Trophoblast cell (in vitro differentiated cells and primary cell): ENCODE data around the gene ABCA3.
"Not testable (repeated sequence)": the region's sequence is repeated elsewhere in the genome, so short reads cannot be mapped to it uniquely, and the experiment has no call there.

Experiments used
- DNase-seq, 2 donors: peaks; one replicate each; pipeline ENCODE4 v3.0.0-alpha.2; 2016
- H2AFZ ChIP-seq: 2 replicates; pipeline ENCODE4 v1.6.1; 2013; ENCODE audit warnings: low read length, moderate library complexity, mild to moderate bottlenecking; ENCODE audit not compliant: insufficient read depth, poor library complexity
- H2AK5ac ChIP-seq: 2 replicates; pipeline ENCODE4 v1.6.1; 2013; ENCODE audit warnings: mild to moderate bottlenecking, low read length
- H2BK120ac ChIP-seq: 2 replicates; pipeline ENCODE4 v1.6.1; 2013; ENCODE audit warnings: low read length, mild to moderate bottlenecking, moderate library complexity; ENCODE audit not compliant: insufficient read depth, poor library complexity
- H2BK12ac ChIP-seq: 2 replicates; pipeline ENCODE4 v1.6.1; 2013; ENCODE audit warnings: mild to moderate bottlenecking, low read length, moderate library complexity
- H2BK5ac ChIP-seq: 2 replicates; pipeline ENCODE4 v1.6.1; 2013; ENCODE audit warnings: low read length, low read depth, moderate library complexity, mild to moderate bottlenecking; ENCODE audit not compliant: poor library complexity
- H3K14ac ChIP-seq: 2 replicates; pipeline ENCODE4 v1.6.1; 2013; ENCODE audit warnings: mild to moderate bottlenecking, low read length
- H3K18ac ChIP-seq: 2 replicates; pipeline ENCODE4 v1.6.1; 2013; ENCODE audit warnings: mild to moderate bottlenecking, low read length
- H3K23ac ChIP-seq: 2 replicates; pipeline ENCODE4 v1.6.1; 2013; ENCODE audit warnings: low read length
- H3K27ac ChIP-seq: 2 replicates; pipeline ENCODE4 v1.5.1; 2013; ENCODE audit warnings: low read depth, mild to moderate bottlenecking, inconsistent platforms, low read length, moderate library complexity
- H3K27me3 ChIP-seq: 2 replicates; pipeline ENCODE4 v1.6.1; 2013; ENCODE audit warnings: inconsistent platforms, mild to moderate bottlenecking, low read length, moderate library complexity; ENCODE audit not compliant: insufficient read depth
- H3K36me3 ChIP-seq, 2 experiments: 1 replicate in 1 of 2; 2 replicates in 1 of 2; pipeline ENCODE4 v1.6.1; 2013; ENCODE audit warnings: low read length in 2 of 2, mild to moderate bottlenecking in 2 of 2, moderate library complexity in 1 of 2; ENCODE audit not compliant: insufficient read depth in 2 of 2, control insufficient read depth in 1 of 2
- H3K4ac ChIP-seq: 2 replicates; pipeline ENCODE4 v1.6.1; 2013; ENCODE audit warnings: low read depth, mild to moderate bottlenecking, low read length, moderate library complexity
- H3K4me1 ChIP-seq, 2 experiments: 1 replicate in 1 of 2; 2 replicates in 1 of 2; pipeline ENCODE4 v1.6.1; 2013; ENCODE audit warnings: low read length in 2 of 2, mild to moderate bottlenecking in 2 of 2, moderate library complexity in 1 of 2; ENCODE audit not compliant: insufficient read depth in 2 of 2, control insufficient read depth in 1 of 2
- H3K4me2 ChIP-seq: 2 replicates; pipeline ENCODE4 v1.6.1; 2013; ENCODE audit warnings: inconsistent platforms, mild to moderate bottlenecking, low read length, moderate library complexity
- H3K4me3 ChIP-seq: 2 replicates; pipeline ENCODE4 v1.5.1; 2013; ENCODE audit warnings: mild to moderate bottlenecking, low read depth, low read length, inconsistent platforms
- H3K79me1 ChIP-seq: one replicate; pipeline ENCODE4 v1.6.1; 2013; ENCODE audit warnings: low read length
- H3K79me2 ChIP-seq: 2 replicates; pipeline ENCODE4 v1.6.1; 2013; ENCODE audit warnings: low read length, mild to moderate bottlenecking; ENCODE audit not compliant: control insufficient read depth, insufficient read depth, poor library complexity
- H3K9ac ChIP-seq: 2 replicates; pipeline ENCODE4 v1.6.1; 2013; ENCODE audit warnings: mild to moderate bottlenecking, low read length
- H3K9me3 ChIP-seq: 2 replicates; pipeline ENCODE4 v1.6.1; 2013; ENCODE audit warnings: low read depth, mild to moderate bottlenecking, control low read depth, inconsistent platforms, low read length; ENCODE audit not compliant: insufficient read depth
- H4K12ac ChIP-seq: 2 replicates; pipeline ENCODE4 v1.6.1; 2013; ENCODE audit warnings: low read depth, mild to moderate bottlenecking, low read length, moderate library complexity
- H4K8ac ChIP-seq: 2 replicates; pipeline ENCODE4 v1.6.1; 2013; ENCODE audit warnings: low read depth, mild to moderate bottlenecking, low read length, moderate library complexity
- H4K91ac ChIP-seq: one replicate; pipeline ENCODE4 v1.6.1; 2013; ENCODE audit warnings: low read depth, mild to moderate bottlenecking, low read length, moderate library complexity
- WGBS: extraction: QIAGEN DNeasy Blood & Tissue Kit; methylation state at CpG from one replicate; pipeline ENCODE4 v1.1.7; 2013; ENCODE audit warnings: missing lambda C conversion rate; ENCODE audit not compliant: insufficient read length, insufficient coverage; ENCODE audit errors: extremely low coverage; 5-methylcytosine and 5-hydroxymethylcytosine counted together

Gene ABCA3

DNA sequence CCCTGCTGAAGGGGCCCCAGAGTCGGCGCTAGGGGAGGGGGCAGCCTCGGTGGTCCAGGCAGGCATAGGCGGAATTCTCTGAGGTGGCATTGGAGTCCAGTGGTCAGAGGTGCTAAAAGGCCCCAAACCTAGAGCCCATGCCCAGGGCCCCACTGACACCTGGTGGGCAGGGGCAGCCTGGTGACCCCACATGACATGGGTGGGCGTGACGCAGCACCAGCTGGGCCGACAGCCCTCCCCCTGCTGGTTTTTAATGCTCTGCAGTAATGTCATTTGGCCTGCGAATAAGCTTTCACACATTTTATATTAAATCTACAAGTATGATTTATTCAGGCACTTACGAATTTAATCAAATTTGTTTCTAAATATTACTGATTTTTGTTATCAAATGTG, 70.5 kb downstream of the ABCA3 start:
- H4K12ac ChIP-seq, result no peak overlapping the region
- no peak overlapping the region for H2BK12ac ChIP-seq
- no peak overlapping the region for H4K8ac ChIP-seq
- H2BK5ac ChIP-seq, result no peak overlapping the region
- DNase-seq, result no peak
- no peak overlapping the region for H3K27ac ChIP-seq
- no peak overlapping the region for H2BK120ac ChIP-seq
- H3K4ac ChIP-seq, result no peak overlapping the region
- no peaks in the 10 kb centered on the region for H3K9me3 ChIP-seq
- WGBS, result no CpG with 5 or more reads among the region's 9 CpGs
- peaks cover 15% of the 10 kb centered on the region for H3K79me1 ChIP-seq
- H3K4me3 ChIP-seq, result no peak overlapping the region
- no peaks in the 10 kb centered on the region for H3K27me3 ChIP-seq
- no peak overlapping the region for H3K14ac ChIP-seq
- H4K91ac ChIP-seq, result no peak overlapping the region
- H3K4me2 ChIP-seq, result no peak overlapping the region
- no peak overlapping the region for H2AFZ ChIP-seq
- peaks cover 24% of the 10 kb centered on the region for H3K79me2 ChIP-seq
- peaks cover 3 to 9% of the 10 kb centered on the region in 2 experiments for H3K4me1 ChIP-seq
- no peak overlapping the region for H3K18ac ChIP-seq
- H3K23ac ChIP-seq, result no peak overlapping the region
- H3K36me3 ChIP-seq, result peaks cover 2 to 8% of the 10 kb centered on the region in 2 experiments
- H2AK5ac ChIP-seq, result no peak overlapping the region
- H3K9ac ChIP-seq, result no peak overlapping the region

DNA sequence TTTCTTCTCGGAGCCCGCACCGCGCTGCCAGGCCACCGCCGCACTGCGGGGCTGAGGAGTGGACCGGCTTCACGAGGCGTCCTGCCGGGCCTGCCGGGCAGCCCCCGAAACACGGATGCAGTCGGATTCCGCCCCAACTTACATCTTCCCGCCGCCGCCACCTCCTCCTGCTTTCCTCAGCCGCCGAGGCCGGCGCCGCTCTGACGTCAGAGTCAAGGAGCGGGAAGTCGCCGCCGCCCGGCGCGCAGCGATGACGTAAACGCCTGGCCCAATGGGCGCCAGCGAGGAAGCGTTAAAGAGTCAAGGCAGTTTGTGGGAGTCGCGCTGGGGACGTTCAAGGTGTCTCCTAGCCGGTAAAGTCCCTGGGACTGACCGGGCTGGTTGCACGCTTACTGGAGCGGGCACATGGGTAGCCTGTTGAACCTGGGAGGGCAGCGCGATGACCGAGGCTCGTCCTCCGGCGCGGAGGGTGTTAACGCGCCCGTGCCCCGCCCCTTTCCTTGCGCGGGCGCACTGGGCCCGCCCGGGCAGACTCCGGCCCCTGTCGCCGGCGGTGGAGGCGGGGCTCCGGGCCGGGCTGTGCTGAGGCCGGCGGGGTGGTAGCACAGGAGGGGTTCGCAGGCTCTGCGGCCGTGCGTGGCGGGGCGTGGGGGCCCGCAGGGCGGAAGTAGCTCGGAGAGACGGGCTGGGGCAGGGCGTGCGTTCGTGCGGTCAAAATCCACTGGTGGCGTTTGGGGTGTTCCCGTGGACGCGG, 72.4 kb downstream of the ABCA3 start, which contains the start of gene RNPS1:
RNPS1 (minus strand) TSS at position 214 of the 754 bp plus-strand sequence. CDS start 3,483 bp downstream, outside the sequence.
- Histone ChIP-seq H3K36me3 (peaks cover 16 to 20% of the 10 kb centered on the region in 2 experiments), H3K9me3 (no peaks in the 10 kb centered on the region), H3K27me3 (no peaks in the 10 kb centered on the region), H2BK120ac (peak within 1 kb of the TSS; percentile 94), H2AK5ac (peak within 1 kb of the TSS; percentile 95), H4K12ac (peak within 1 kb of the TSS; percentile 78), H3K23ac (no peak within 1 kb of the TSS), H2BK5ac (peak within 1 kb of the TSS; percentile 97), H3K14ac (peak within 1 kb of the TSS; percentile 95), H3K9ac (peak within 1 kb of the TSS; percentile 97), H3K27ac (peak within 1 kb of the TSS; percentile 96), H3K4me2 (peak within 1 kb of the TSS; percentile 100), H3K79me1 (peaks cover 15% of the 10 kb centered on the region), H3K4me1 (peaks cover 3 to 9% of the 10 kb centered on the region in 2 experiments), H3K79me2 (peaks cover 32% of the 10 kb centered on the region), H3K4ac (peak within 1 kb of the TSS; percentile 97), H4K8ac (peak within 1 kb of the TSS; percentile 95), H3K4me3 (peak within 1 kb of the TSS; percentile 88), H2AFZ (peak within 1 kb of the TSS; percentile 93), H3K18ac (peak within 1 kb of the TSS; percentile 95), H4K91ac (peak within 1 kb of the TSS; percentile 93), H2BK12ac (peak within 1 kb of the TSS; percentile 11)
- peak; percentile 95 to 99 for DNase-seq
- no CpG with 5 or more reads among the region's 88 CpGs for WGBS

DNA sequence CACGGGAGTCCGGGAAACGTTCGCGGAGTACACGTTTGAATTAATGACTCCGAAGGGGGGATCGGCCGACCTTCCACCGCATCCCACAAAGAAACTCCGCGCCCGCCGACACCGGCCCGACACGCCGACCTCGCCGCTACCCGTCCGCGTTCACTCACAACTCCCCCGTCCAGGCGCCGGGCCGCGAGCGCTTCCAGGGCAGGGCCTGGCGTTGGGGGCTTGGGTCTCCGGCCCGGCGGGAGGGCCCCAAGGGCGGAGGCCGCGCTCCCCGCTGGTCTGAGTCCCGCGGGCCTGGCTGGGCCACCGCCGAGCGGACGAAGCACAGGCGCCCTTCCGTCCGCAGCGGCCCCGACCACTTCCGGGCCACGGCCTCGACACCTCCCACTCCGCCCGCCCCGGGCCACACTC, 73.0 kb downstream of the ABCA3 start:
- Histone ChIP-seq H3K14ac (peak overlapping the region; percentile 95), H3K4me3 (peak overlapping the region; percentile 88), H4K91ac (peak overlapping the region; percentile 93), H2AFZ (peak overlapping the region; percentile 74), H3K79me2 (peaks cover 32% of the 10 kb centered on the region), H2AK5ac (peak overlapping the region; percentile 95), H3K4me2 (peak overlapping the region; percentile 100), H3K18ac (peak overlapping the region; percentile 95), H3K36me3 (peaks cover 20 to 26% of the 10 kb centered on the region in 2 experiments), H4K12ac (peak overlapping the region; percentile 67), H3K79me1 (peaks cover 15% of the 10 kb centered on the region), H2BK5ac (peak overlapping the region; percentile 97), H3K9ac (peak overlapping the region; percentile 83), H2BK120ac (peak overlapping the region; percentile 94), H4K8ac (peak overlapping the region; percentile 88), H3K4ac (peak overlapping the region; percentile 97), H3K27ac (peak overlapping the region; percentile 96)
- H3K23ac ChIP-seq, H3K9me3 ChIP-seq, DNase-seq, H2BK12ac ChIP-seq, H3K4me1 ChIP-seq, H3K27me3 ChIP-seq: not testable (repeated sequence)
- no CpG with 5 or more reads among the region's 54 CpGs for WGBS

DNA sequence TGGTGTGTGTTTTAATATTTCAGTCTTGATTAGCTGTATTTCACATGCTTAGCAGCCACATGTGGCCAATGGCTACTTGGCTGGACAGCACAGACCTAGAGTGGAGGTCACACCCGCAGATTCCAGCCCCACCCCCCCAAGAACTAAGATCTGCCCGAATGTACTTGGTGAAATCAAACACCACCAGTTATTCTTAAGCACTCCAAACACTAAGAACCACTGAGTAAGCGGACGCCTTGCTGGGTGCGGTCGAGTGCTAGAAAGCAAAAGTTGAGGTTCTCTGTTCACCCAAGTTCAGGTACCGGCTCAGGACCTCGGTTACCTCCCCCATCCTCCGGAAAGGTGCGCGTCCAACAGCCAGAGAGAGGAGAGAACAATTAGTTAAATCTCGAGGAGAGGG, 73.6 kb downstream of the ABCA3 start:
- H2AFZ ChIP-seq, H3K27ac ChIP-seq, H3K4me1 ChIP-seq, H2BK12ac ChIP-seq, H4K8ac ChIP-seq, H3K23ac ChIP-seq, H3K27me3 ChIP-seq, H4K91ac ChIP-seq, H3K18ac ChIP-seq, DNase-seq, H2BK5ac ChIP-seq, H2BK120ac ChIP-seq, H3K9me3 ChIP-seq, H3K14ac ChIP-seq, H4K12ac ChIP-seq, H2AK5ac ChIP-seq: not testable (repeated sequence)
- peak overlapping the region; percentile 61 for H3K4me2 ChIP-seq
- WGBS, result no CpG with 5 or more reads among the region's 12 CpGs
- peak overlapping the region; percentile 77 for H3K4ac ChIP-seq
- H3K9ac ChIP-seq, result peak overlapping the region; percentile 42
- peak overlapping the region; percentile 88 for H3K4me3 ChIP-seq
- H3K36me3 ChIP-seq, result peaks cover 27 to 29% of the 10 kb centered on the region in 2 experiments
- peaks cover 32% of the 10 kb centered on the region for H3K79me2 ChIP-seq
- peaks cover 15% of the 10 kb centered on the region for H3K79me1 ChIP-seq
